Spinal cord (tissue), 10 donors: ENCODE measurements around the gene TSPAN19. TPM values are rescaled to one million over a fixed set of nuclear protein-coding genes. Genes with fewer than 3 reads are reported as not detected.
"Not testable (repeated sequence)": the region's sequence is repeated elsewhere in the genome, so short reads cannot be mapped to it uniquely, and the experiment has no call there.

Experiments
- DNase-seq, 6 donors: peaks; one replicate each; pipeline versions ENCODE4 v3.0.0 to v3.0.0-alpha.2; 2013 to 2015; ENCODE audit warnings: low spot score in 6 of 6, low read depth in 4 of 6
- H3K27ac ChIP-seq: one replicate; pipeline ENCODE4 v1.5.1; 2013; ENCODE audit warnings: low read depth, low read length, control low read depth
- H3K27me3 ChIP-seq: one replicate; pipeline ENCODE4 v1.6.1; 2013; ENCODE audit warnings: low read length; ENCODE audit not compliant: control insufficient read depth, insufficient read depth
- H3K36me3 ChIP-seq: one replicate; pipeline ENCODE4 v1.6.1; 2013; ENCODE audit warnings: low read length; ENCODE audit not compliant: control insufficient read depth, insufficient read depth
- H3K4me1 ChIP-seq: one replicate; pipeline ENCODE4 v1.6.1; 2013; ENCODE audit warnings: low read length; ENCODE audit not compliant: control insufficient read depth, insufficient read depth
- H3K4me3 ChIP-seq: one replicate; pipeline ENCODE4 v1.5.1; 2013; ENCODE audit warnings: low read depth, low read length, control low read depth
- H3K9me3 ChIP-seq: one replicate; pipeline ENCODE4 v1.6.1; 2013; ENCODE audit warnings: low read length; ENCODE audit not compliant: control insufficient read depth, insufficient read depth
- WGBS: methylation state at CpG from one replicate; pipeline ENCODE4 v1.1.5; 2013; ENCODE audit warnings: missing lambda C conversion rate; ENCODE audit not compliant: insufficient coverage; 5-methylcytosine and 5-hydroxymethylcytosine counted together
- polyA plus RNA-seq, 2 donors: library from polyadenylated mRNA; unstranded; fragments of 120-200 nt; gene quantifications; one replicate each; pipeline ENCODE4 v1.2.1, GENCODE V29; 2013; ENCODE audit not compliant: insufficient read length in 2 of 2
- total RNA-seq, 2 donors: library from RNA; depleted of rRNA in 1 of 2; stranded (reverse); fragments of 120-200 nt in 1 of 2; fragments of >200 nt in 1 of 2; gene quantifications; one replicate each; pipeline versions ENCODE4 v1.2.3 to v1.2.4, GENCODE V29; 2013 to 2014
- donor health status: healthy.

The TSPAN19 gene
- total and polyA plus RNA-seq, 4 donors = 0.66 to 2.2 (median 1.4) TPM

- Histone ChIP-seq H3K27ac (no peak overlapping the region), H3K4me3 (no peak overlapping the region), H3K9me3 (no peaks in the 10 kb centered on the region), H3K27me3 (no peaks in the 10 kb centered on the region), H3K4me1 (no peaks in the 10 kb centered on the region), H3K36me3 (no peaks in the 10 kb centered on the region)
- no peak for DNase-seq
- no CpG with 5 or more reads among the region's 1 CpG for WGBS
Observed at GRCh38 chr12:85005615-85006014, 30.5 kb downstream of the TSPAN19 start.

- H3K27me3 ChIP-seq, DNase-seq, H3K9me3 ChIP-seq, H3K4me3 ChIP-seq, H3K4me1 ChIP-seq, H3K27ac ChIP-seq, H3K36me3 ChIP-seq: not testable (repeated sequence)
- 41% methylated on average over 2 of the region's 2 CpGs for WGBS
Observed at GRCh38 chr12:85005047-85005446, 31.0 kb downstream of the TSPAN19 start.

- DNase-seq = peak in 1 of 6 donors; percentile 49
Observed at GRCh38 chr12:85004204-85004603, 31.9 kb downstream of the TSPAN19 start.

GRCh38 chr12:85002778-85003296 lies 33.2 kb downstream of the TSPAN19 start:
- H3K9me3 ChIP-seq = no peaks in the 10 kb centered on the region
- H3K36me3 ChIP-seq = no peaks in the 10 kb centered on the region
- whole genome bisulfite sequencing = 80% methylated on average over 1 of the region's 3 CpGs
- no peaks in the 10 kb centered on the region for H3K27me3 ChIP-seq
- no peak for DNase-seq
- H3K4me3 ChIP-seq = no peak overlapping the region
- H3K4me1 ChIP-seq = no peaks in the 10 kb centered on the region
- H3K27ac ChIP-seq = no peak overlapping the region

More at GRCh38 chr12:85004204-85004603, 31.9 kb downstream of the TSPAN19 start:
- H3K27me3 ChIP-seq = no peaks in the 10 kb centered on the region
- H3K9me3 ChIP-seq = no peaks in the 10 kb centered on the region
- H3K36me3 ChIP-seq = no peaks in the 10 kb centered on the region
- H3K4me3 ChIP-seq = no peak overlapping the region
- H3K27ac ChIP-seq = no peak overlapping the region
- H3K4me1 ChIP-seq = no peaks in the 10 kb centered on the region

GRCh38 chr12:85000729-85001128 lies 35.3 kb downstream of the TSPAN19 start:
- H3K4me1 ChIP-seq = no peaks in the 10 kb centered on the region
- H3K36me3 ChIP-seq = no peaks in the 10 kb centered on the region
- no peak for DNase-seq
- H3K27ac ChIP-seq = no peak overlapping the region
- WGBS = no CpG with 5 or more reads among the region's 2 CpGs
- no peak overlapping the region for H3K4me3 ChIP-seq
- H3K27me3 ChIP-seq = no peaks in the 10 kb centered on the region
- no peaks in the 10 kb centered on the region for H3K9me3 ChIP-seq

- H3K4me1 ChIP-seq = no peaks in the 10 kb centered on the region
- no peaks in the 10 kb centered on the region for H3K9me3 ChIP-seq
- no peaks in the 10 kb centered on the region for H3K27me3 ChIP-seq
- H3K4me3 ChIP-seq = no peak overlapping the region
- H3K36me3 ChIP-seq = no peaks in the 10 kb centered on the region
- DNase-seq = no peak
- no peak overlapping the region for H3K27ac ChIP-seq
Observed at GRCh38 chr12:84998341-84998740, 37.7 kb downstream of the TSPAN19 start.

- H3K36me3 ChIP-seq = no peaks in the 10 kb centered on the region
- no peak overlapping the region for H3K4me3 ChIP-seq
- no peaks in the 10 kb centered on the region for H3K9me3 ChIP-seq
- no peaks in the 10 kb centered on the region for H3K4me1 ChIP-seq
- no peak for DNase-seq
- H3K27ac ChIP-seq = no peak overlapping the region
- no peaks in the 10 kb centered on the region for H3K27me3 ChIP-seq
- no CpG with 5 or more reads among the region's 1 CpG for WGBS
Observed at GRCh38 chr12:84996759-84997158, 39.3 kb downstream of the TSPAN19 start.

- Histone ChIP-seq H3K27me3 (no peaks in the 10 kb centered on the region), H3K4me3 (no peak overlapping the region), H3K4me1 (no peaks in the 10 kb centered on the region), H3K9me3 (no peaks in the 10 kb centered on the region), H3K27ac (no peak overlapping the region), H3K36me3 (no peaks in the 10 kb centered on the region)
- WGBS = no CpG with 5 or more reads among the region's 2 CpGs
- DNase-seq = no peak
Observed at GRCh38 chr12:84995641-84996040, 40.4 kb downstream of the TSPAN19 start.

- H3K4me1 ChIP-seq = no peaks in the 10 kb centered on the region
- H3K36me3 ChIP-seq = no peaks in the 10 kb centered on the region
- DNase-seq = no peak
- H3K27me3 ChIP-seq = no peaks in the 10 kb centered on the region
- H3K9me3 ChIP-seq = no peaks in the 10 kb centered on the region
- no peak overlapping the region for H3K4me3 ChIP-seq
- no peak overlapping the region for H3K27ac ChIP-seq
Observed at GRCh38 chr12:84994426-84994825, 41.7 kb downstream of the TSPAN19 start.

GRCh38 chr12:84986586-84986985 lies 49.5 kb downstream of the TSPAN19 start:
- Histone ChIP-seq H3K27ac (no peak overlapping the region), H3K4me1 (no peaks in the 10 kb centered on the region), H3K27me3 (no peaks in the 10 kb centered on the region), H3K4me3 (no peak overlapping the region), H3K36me3 (no peaks in the 10 kb centered on the region), H3K9me3 (no peaks in the 10 kb centered on the region)
- 20% methylated on average over 1 of the region's 3 CpGs for WGBS
- DNase-seq = peak; percentile 13 to 90 (median 37)
